Nephron progenitor cell (in vitro differentiated cells): ENCODE results near the gene ATXN10.

Experiments used
- DNase-seq: peaks from one replicate; pipeline ENCODE4 v3.0.0; 2021
- H3K27ac Mint-ChIP-seq: 2 replicates; pipeline ENCODE4 v1.8.0; 2021; ENCODE audit warnings: mild to moderate bottlenecking, moderate library complexity, mixed read lengths
- H3K27me3 Mint-ChIP-seq: 2 replicates; pipeline ENCODE4 v1.8.0; 2021; ENCODE audit warnings: mild to moderate bottlenecking, low read depth, mixed read lengths; ENCODE audit not compliant: poor library complexity
- H3K36me3 Mint-ChIP-seq: 2 replicates; pipeline ENCODE4 v1.8.0; 2021; ENCODE audit warnings: low read depth, mixed read lengths
- H3K4me1 Mint-ChIP-seq: 2 replicates; pipeline ENCODE4 v1.8.0; 2021; ENCODE audit warnings: mixed read lengths
- H3K4me3 Mint-ChIP-seq: 2 replicates; pipeline ENCODE4 v1.8.0; 2021; ENCODE audit warnings: mild to moderate bottlenecking, moderate library complexity, mixed read lengths
- H3K9me3 Mint-ChIP-seq: 2 replicates; pipeline ENCODE4 v1.8.0; 2021; ENCODE audit warnings: mild to moderate bottlenecking, moderate library complexity, mixed read lengths
- CTCF ChIP-seq: fragments of 200-600 bp; sonication (generic); IDR thresholded peaks from 2 replicates; pipeline ENCODE4 v1.5.0; 2021; ENCODE audit warnings: antibody characterized with exemption

Gene ATXN10

GRCh38 chr22:45891996-45892621 is 220.5 kb downstream of the ATXN10 start:
- Mint-ChIP-seq H3K4me3 (no peak overlapping the region), H3K9me3 (no peaks in the 10 kb centered on the region), H3K27ac (no peak overlapping the region), H3K4me1 (no peaks in the 10 kb centered on the region), H3K36me3 (no peaks in the 10 kb centered on the region), H3K27me3 (no peaks in the 10 kb centered on the region)
- no peak for TF ChIP-seq CTCF
- DNase-seq = no peak

GRCh38 chr22:45892681-45893461 is 221.2 kb downstream of the ATXN10 start:
- no peak for TF ChIP-seq CTCF
- peaks cover 5% of the 10 kb centered on the region for H3K27me3 Mint-ChIP-seq
- H3K4me1 Mint-ChIP-seq = no peaks in the 10 kb centered on the region
- no peaks in the 10 kb centered on the region for H3K36me3 Mint-ChIP-seq
- DNase-seq = no peak
- H3K27ac Mint-ChIP-seq = no peak overlapping the region
- no peak overlapping the region for H3K4me3 Mint-ChIP-seq
- no peaks in the 10 kb centered on the region for H3K9me3 Mint-ChIP-seq

DNA sequence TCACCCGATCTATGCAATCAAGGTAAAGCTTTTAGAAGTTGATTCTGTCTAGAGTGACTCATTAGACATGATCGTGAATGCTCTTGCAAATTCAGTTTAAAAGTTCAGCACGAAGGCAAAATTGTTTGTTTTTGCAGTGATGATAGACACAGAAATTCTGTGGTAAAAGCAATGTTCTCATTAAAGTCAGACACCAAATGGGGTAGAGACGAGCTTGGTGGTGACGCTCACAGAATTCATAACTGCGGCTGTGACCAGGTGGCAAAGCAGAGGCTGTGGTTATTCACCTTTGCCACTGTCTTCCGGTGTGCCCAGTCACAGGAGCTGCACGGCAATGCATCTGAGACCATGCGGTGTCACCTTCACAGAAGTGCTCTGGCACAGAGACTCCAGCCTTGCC is 221.9 kb downstream of the ATXN10 start:
- no peaks in the 10 kb centered on the region for H3K4me1 Mint-ChIP-seq
- no peaks in the 10 kb centered on the region for H3K9me3 Mint-ChIP-seq
- peaks cover 5% of the 10 kb centered on the region for H3K27me3 Mint-ChIP-seq
- no peak overlapping the region for H3K4me3 Mint-ChIP-seq
- H3K36me3 Mint-ChIP-seq = no peaks in the 10 kb centered on the region
- H3K27ac Mint-ChIP-seq = no peak overlapping the region
- no peak for DNase-seq
- TF ChIP-seq CTCF = no peak
